HG02870 (cell line): Measurements from ENCODE around the gene BRS3.
A peak's percentile ranks its signal among the peaks of the same experiment; 100 is the strongest.

Source experiments
- ATAC-seq: cut with Tn5 transposase; IDR thresholded peaks from one replicate; pipeline ENCODE4 v1.9.1; 2021; ENCODE audit warnings: mild to moderate bottlenecking, moderate library complexity; ENCODE audit not compliant: unreplicated experiment

Gene BRS3

DNA sequence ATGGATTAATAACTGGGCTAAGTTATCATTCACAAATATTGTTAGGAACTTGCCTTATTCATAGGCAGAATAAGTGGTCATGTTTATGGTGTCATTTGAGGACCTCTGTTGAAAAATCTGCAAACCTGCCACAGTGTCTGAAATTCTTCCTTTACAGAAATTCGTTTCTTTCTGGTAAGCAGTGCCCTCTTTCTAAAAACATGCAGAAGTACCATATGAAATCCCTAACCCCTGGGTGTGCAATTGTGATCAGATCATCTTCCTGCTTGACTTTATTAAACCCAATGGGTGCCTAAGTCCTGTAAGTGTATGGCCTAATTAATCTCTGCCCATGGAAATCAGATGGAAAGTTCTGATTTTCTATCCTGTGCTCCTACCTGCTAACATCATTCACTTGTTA, 5.3 kb downstream of the BRS3 start:
- ATAC-seq, result no peak

GRCh38 chrX:136495043-136495442, 7.3 kb downstream of the BRS3 start:
- no peak for ATAC-seq

DNA sequence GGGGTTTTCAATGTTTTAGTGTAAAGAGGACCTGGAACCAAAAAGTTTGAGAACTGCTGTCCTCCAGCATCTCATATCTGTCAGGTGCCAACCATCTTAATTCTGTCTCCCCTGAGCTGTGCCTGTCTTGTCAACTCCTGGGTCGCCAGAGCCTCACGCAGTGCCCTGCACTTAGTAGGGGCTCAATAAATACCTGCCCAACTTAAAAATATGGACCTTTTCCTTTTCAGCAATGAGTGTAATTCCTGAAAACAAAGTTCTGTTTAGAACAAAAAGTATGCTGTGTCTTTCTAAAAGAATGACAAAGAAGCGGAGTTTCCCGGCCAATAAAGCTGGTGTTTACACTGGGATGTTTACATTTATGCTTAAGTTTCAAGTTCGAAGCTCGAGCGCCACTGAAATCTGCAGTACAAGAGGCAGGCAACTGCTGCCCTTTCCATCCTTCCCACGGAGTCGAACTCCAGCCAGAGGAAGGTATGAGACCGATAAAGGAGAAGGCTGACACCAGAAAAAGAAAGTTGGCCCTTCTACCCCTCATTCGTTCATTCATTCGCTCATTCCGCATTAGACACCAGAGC, 8.5 kb downstream of the BRS3 start:
- ATAC-seq, result no peak

DNA sequence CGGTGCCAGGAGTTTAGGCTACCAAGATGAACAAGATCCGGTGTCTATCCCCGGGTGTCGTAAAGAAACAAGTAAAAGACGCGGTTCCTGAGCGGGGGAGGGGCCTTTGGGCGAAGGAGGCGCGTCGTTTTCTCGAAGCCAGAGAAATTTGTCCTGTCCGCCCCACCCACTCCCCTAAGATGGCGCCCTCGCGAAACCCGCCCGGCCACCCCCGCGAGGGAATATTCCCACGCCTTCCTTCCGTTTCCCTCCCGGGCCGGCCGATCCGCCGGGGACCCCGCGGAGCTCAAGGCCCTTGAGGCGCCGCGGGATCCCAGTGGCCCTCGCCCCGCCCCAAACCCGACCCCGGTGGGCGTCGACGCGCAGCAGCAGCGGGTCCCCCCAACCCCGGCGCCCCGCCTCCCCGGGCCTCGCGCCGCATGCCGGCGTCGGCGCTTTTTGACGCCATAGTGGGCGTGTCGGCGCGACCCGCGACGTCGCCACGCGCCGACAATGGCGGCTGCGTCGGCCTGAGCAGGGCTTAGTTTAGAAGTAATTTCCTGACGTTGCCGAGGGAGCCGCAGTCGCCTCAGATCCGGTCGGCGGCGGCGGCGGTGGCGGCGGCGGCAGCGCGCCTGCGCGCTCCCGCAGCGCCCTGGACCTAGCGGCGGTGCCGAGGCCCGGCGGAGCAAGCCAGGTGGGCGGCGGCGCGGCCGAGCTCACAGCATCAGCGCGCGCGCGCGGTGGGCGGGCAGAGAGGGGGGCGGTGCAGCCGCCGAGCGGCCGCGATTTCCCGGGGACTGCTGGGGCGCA, 9.2 kb downstream of the BRS3 start:
- peak; percentile 68 for ATAC-seq

DNA sequence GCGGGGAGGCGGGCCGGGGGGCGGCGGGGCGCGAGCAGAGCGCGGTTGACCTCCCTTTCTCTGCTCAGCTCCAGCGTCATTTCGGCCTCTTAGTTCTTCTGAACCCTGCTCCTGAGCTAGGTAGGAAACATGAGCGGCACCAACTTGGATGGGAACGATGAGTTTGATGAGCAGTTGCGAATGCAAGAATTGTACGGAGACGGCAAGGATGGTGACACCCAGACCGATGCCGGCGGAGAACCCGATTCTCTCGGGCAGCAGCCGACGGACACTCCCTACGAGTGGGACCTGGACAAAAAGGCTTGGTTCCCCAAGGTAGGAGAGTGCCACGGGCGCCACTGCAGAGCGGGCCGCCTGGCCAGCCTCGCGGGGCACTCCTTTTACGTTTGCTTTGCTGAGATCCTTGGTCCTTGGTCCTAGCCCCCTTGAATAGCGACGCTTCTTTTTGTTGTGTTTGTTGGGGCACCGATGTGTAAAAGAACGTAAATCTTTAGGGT, 9.9 kb downstream of the BRS3 start, which contains the start of gene HTATSF1:
TSS of gene HTATSF1 (plus strand) at position 37 of the 497 bp plus-strand sequence. CDS start at position 130, 93 bp downstream.
- ATAC-seq, result no peak

- no peak for ATAC-seq
These were observed 31.3 kb downstream of the BRS3 start for GRCh38 chrX:136519069-136519468.

- no peak for ATAC-seq
These were observed 36.0 kb downstream of the BRS3 start for GRCh38 chrX:136523770-136524169.

DNA sequence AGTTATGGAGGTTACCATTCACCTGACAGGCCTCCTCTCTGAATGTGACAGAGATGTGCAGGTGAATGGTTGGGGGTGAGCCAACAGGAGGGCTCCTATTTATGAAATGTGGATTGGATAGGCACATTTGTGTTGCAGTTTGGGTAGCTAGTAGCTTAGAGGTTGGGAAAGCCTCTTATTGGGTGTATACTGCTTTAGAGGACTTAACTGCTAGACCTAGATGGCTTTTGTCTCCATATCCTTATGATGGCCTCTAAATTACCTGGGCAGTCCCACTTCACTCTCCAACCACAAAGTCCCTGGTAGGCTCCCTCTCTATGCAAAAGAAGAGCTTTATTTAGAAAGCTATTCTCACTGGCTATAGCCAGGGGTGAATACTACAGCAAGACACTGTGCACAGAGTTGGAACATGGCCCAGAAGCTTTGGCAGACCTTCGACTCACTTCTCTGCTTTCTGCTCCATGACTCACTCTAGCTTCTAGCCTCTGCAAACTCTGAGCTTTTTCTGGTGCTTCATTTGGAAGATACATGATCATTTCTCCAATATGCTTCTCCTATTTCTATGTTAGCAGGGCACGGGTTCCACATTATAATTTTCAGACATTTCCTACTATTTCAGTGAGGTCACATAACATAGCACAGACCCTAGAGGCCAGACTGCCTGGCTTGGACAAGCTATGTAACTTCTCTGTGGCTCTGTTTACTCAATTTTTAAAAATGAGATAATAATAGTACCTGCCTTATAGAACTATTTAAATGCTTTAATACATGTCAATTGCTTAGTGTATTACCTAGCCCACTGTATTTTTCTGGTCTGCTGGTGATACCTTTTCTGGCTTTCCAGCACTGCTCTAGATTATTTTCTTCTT, 38.2 kb downstream of the BRS3 start:
- no peak for ATAC-seq

- no peak for ATAC-seq
These were observed 41.0 kb downstream of the BRS3 start for GRCh38 chrX:136528645-136529315.

GRCh38 chrX:136529795-136530194, 42.0 kb downstream of the BRS3 start:
- no peak for ATAC-seq

DNA sequence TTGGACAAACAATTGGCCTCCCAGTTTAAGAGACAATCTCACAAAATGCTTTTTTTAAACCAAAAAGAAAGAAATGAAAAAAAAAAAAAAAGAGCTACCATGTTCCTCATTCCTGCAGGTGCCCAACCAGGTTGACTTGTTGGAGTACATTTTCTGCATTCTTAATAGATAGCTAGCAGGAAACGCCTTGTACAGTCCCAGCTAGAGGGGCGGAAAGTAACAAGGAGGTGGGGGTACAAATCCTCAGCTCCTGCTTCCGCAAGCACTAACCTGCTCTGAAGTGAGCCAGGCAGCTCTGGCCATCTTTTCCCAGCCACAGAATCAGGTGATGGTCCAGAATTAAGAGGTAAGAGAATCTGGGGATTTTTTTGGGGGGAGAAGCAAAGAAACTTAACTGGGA, 44.2 kb downstream of the BRS3 start, which contains the start of gene VGLL1:
TSS of gene VGLL1 (plus strand) at position 265 of the 400 bp plus-strand sequence. CDS start 3,806 bp downstream, outside the sequence.
- ATAC-seq, result no peak

- ATAC-seq, result no peak
These were observed 46.4 kb downstream of the BRS3 start for GRCh38 chrX:136534131-136534530.

DNA sequence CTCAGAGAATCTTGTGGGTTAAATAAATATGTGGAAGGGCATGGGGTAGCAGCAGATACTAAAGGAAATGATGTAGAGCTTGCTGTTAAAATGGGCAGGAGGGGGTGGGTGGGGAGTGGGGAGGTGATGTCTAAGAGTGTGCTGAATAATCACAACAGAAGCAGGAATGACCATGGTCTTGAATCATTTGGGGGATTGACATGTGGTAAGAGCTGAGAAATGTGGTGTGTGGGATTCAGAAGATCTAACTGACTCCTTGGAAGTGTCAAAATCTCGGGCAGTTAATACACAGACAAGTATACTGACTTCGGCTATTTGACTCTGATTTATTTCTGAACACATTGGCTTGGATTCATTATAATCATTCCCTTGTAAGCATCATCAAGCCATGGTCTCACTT, 51.1 kb downstream of the BRS3 start:
- ATAC-seq, result no peak

GRCh38 chrX:136540226-136540625, 52.5 kb downstream of the BRS3 start:
- ATAC-seq, result no peak

DNA sequence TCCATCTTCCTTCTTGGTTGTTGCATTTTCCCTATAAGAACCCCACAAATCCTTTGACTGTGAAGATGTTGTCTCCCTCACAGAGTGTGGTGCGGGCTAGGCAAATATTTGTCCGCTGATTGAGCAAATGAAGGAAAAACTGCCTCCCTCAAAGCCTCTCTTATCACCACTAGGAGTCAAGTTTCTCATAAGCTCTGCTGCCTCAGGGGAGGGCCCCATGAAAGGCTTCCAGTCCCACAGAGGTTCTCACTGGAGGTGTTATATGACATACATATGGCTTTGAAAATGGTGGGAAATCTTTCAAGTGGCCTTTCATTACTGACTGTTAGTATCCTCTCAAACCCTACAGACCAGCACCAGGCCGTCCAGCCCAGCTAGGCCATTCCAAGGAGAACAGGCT, 53.5 kb downstream of the BRS3 start:
- ATAC-seq, result no peak

DNA sequence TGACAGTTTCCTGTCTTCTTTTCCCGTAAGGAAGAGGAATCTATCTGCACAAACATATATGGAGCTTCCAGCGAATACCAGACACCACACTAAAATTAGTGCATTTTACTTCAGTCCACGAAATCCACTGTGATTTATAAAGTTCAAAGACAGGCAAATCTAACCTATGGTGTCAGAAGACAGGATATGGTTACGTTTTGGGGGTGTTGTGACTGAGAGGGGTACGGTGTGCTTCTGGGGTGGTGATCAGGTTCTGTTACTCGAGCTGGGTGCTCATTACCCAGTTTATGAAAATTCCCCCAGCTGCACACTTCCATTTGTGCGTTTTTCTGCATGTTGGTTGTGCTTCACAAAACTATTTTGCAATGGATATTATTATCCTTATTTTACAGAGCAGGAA, 54.5 kb downstream of the BRS3 start:
- ATAC-seq, result no peak
